Osteocyte (in vitro differentiated cells): ENCODE results near the gene SPDL1. TPM values are rescaled to one million over a fixed set of nuclear protein-coding genes. Genes with fewer than 3 reads are reported as not detected.

Experiments
- DNase-seq: peaks from one replicate; pipeline ENCODE4 v3.0.0; 2021; ENCODE audit warnings: mixed read lengths; ENCODE audit not compliant: unreplicated experiment; ENCODE audit errors: extremely low spot score
- H3K27ac Mint-ChIP-seq: one replicate; pipeline ENCODE4 v1.8.0; 2021; ENCODE audit warnings: mild to moderate bottlenecking, mixed read lengths; ENCODE audit not compliant: unreplicated experiment
- H3K27me3 Mint-ChIP-seq: one replicate; pipeline ENCODE4 v1.8.0; 2021; ENCODE audit warnings: mixed read lengths; ENCODE audit not compliant: unreplicated experiment
- H3K36me3 Mint-ChIP-seq: one replicate; pipeline ENCODE4 v1.8.0; 2021; ENCODE audit warnings: mixed read lengths; ENCODE audit not compliant: unreplicated experiment
- H3K4me1 Mint-ChIP-seq: one replicate; pipeline ENCODE4 v1.8.0; 2021; ENCODE audit warnings: mixed read lengths; ENCODE audit not compliant: unreplicated experiment
- H3K4me3 Mint-ChIP-seq: one replicate; pipeline ENCODE4 v1.8.0; 2021; ENCODE audit warnings: mild to moderate bottlenecking, moderate library complexity, mixed read lengths; ENCODE audit not compliant: unreplicated experiment
- H3K9me3 Mint-ChIP-seq: one replicate; pipeline ENCODE4 v1.8.0; 2021; ENCODE audit warnings: mixed read lengths; ENCODE audit not compliant: unreplicated experiment
- total RNA-seq: library from RNA; stranded (reverse); gene quantifications from 2 replicates; pipeline ENCODE4 v1.2.1, GENCODE V29; 2021
- TF ChIP-seq, protein P1 (sequence below): fragments of 200-600 bp; sonication (generic); IDR thresholded peaks from 2 replicates; pipeline ENCODE4 v1.5.0; 2021; ENCODE audit warnings: antibody characterized with exemption, mild to moderate bottlenecking, moderate library complexity

The SPDL1 gene
- total RNA-seq, 1 donor from 2014 or later, result 40.4 TPM

DNA sequence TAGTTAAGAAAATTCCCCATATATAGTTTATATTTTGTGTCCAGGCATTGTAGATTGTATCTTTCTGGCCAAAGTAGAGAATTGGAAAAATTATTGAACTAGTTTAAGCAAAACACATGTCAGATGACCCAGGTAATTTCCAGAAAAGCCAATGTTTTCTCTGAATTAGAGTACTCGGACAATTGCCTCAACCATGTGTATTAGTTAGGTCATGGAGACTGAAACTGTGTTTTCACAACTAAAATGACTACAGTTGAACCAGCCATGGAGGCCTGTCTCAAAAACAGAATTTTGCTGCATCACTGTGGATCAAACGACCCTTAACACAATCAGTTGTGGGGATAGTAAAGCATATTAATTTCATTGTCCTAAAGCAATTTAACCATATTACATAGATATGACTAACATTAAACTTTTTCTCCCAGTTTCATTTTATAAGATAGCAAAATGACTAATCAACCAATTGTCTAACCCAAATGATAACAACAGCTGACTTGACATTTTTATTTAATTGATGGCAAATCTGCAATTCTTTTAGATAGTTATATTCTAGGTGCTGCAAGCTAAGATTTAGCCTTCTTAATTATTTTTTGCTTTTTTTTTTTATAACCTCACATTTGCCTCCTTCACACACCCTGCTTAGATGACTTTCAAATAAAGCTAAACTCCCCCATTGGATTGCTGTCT lies 39.2 kb upstream of the SPDL1 start:
- no peak for DNase-seq
- TF ChIP-seq, protein P1, sequence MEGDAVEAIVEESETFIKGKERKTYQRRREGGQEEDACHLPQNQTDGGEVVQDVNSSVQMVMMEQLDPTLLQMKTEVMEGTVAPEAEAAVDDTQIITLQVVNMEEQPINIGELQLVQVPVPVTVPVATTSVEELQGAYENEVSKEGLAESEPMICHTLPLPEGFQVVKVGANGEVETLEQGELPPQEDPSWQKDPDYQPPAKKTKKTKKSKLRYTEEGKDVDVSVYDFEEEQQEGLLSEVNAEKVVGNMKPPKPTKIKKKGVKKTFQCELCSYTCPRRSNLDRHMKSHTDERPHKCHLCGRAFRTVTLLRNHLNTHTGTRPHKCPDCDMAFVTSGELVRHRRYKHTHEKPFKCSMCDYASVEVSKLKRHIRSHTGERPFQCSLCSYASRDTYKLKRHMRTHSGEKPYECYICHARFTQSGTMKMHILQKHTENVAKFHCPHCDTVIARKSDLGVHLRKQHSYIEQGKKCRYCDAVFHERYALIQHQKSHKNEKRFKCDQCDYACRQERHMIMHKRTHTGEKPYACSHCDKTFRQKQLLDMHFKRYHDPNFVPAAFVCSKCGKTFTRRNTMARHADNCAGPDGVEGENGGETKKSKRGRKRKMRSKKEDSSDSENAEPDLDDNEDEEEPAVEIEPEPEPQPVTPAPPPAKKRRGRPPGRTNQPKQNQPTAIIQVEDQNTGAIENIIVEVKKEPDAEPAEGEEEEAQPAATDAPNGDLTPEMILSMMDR, result no peak

DNA sequence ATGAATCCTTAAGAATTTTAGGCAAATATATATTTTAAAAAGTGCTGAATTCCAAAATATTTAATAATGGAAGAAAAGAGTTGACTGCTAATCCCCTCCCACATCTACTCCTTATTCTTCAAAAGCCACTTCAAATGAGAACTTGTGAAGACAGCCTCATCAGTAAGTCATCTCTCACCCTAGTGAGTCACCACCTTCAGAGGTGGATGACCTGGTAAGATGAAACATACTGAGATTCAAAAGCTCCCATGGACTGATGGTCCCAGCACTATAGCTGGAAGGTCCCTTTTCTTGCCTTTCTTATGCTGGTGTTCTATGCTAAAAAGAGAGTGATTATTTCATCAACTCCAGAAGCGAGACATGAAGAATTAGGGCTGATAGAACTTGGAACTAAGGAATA lies 37.8 kb upstream of the SPDL1 start:
- peaks cover 10% of the 10 kb centered on the region for H3K4me1 Mint-ChIP-seq
- no peak overlapping the region for H3K4me3 Mint-ChIP-seq
- no peak for DNase-seq
- H3K9me3 Mint-ChIP-seq, result peaks cover 7% of the 10 kb centered on the region
- no peaks in the 10 kb centered on the region for H3K36me3 Mint-ChIP-seq
- TF ChIP-seq, protein P1, result no peak
- no peak overlapping the region for H3K27ac Mint-ChIP-seq
- H3K27me3 Mint-ChIP-seq, result peaks cover 44% of the 10 kb centered on the region

More for the DNA sequence above, 39.2 kb upstream of the SPDL1 start:
- Mint-ChIP-seq H3K27ac (no peak overlapping the region), H3K36me3 (no peaks in the 10 kb centered on the region), H3K4me3 (no peak overlapping the region), H3K4me1 (no peaks in the 10 kb centered on the region), H3K9me3 (peaks cover 7% of the 10 kb centered on the region), H3K27me3 (peaks cover 38% of the 10 kb centered on the region)

GRCh38 chr5:169546346-169546745 lies 37.2 kb upstream of the SPDL1 start:
- H3K4me1 Mint-ChIP-seq, result peaks cover 10% of the 10 kb centered on the region

DNA sequence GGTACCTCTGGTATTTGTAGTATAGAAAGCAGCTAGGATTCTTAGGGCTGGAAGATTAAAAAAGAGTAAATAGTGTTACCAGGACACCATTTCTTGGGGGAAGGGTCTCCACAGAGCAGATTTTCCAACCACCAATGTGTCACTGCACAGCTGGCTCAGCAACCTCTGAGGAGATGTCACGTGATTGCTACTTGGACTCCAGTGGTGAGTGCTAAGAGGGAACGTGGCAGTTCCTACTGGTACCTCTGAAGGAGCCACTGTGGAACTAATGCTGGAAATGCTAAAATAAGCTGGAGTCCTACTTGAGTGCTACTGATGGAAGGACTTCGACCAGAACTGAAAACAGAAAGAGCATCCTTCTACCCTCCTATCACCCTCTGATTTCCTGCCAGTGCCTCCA lies 36.1 kb upstream of the SPDL1 start:
- Mint-ChIP-seq H3K36me3 (no peaks in the 10 kb centered on the region), H3K9me3 (no peaks in the 10 kb centered on the region), H3K4me1 (peaks cover 10% of the 10 kb centered on the region), H3K27ac (no peak overlapping the region), H3K27me3 (peaks cover 53% of the 10 kb centered on the region), H3K4me3 (no peak overlapping the region)
- TF ChIP-seq, protein P1, result no peak
- no peak for DNase-seq

More at GRCh38 chr5:169546346-169546745, 37.2 kb upstream of the SPDL1 start:
- Mint-ChIP-seq H3K27ac (no peak overlapping the region), H3K36me3 (no peaks in the 10 kb centered on the region), H3K27me3 (peaks cover 49% of the 10 kb centered on the region), H3K9me3 (peaks cover 3% of the 10 kb centered on the region), H3K4me3 (no peak overlapping the region)
- TF ChIP-seq, protein P1, result no peak
- DNase-seq, result no peak

- peaks cover 8% of the 10 kb centered on the region for H3K9me3 Mint-ChIP-seq
- TF ChIP-seq, protein P1, result peak; percentile 69
- no peaks in the 10 kb centered on the region for H3K36me3 Mint-ChIP-seq
- peaks cover 10% of the 10 kb centered on the region for H3K4me1 Mint-ChIP-seq
- DNase-seq, result no peak
- no peak overlapping the region for H3K4me3 Mint-ChIP-seq
- peaks cover 54% of the 10 kb centered on the region for H3K27me3 Mint-ChIP-seq
- H3K27ac Mint-ChIP-seq, result no peak overlapping the region
Observed at GRCh38 chr5:169548315-169548714, 35.3 kb upstream of the SPDL1 start.
